ENCODE results near the gene SPTBN2.

SPTBN2 gene

GRCh38 chr11:66747480-66747879 lies 18.5 kb upstream of the SPTBN2 start:
- no peak for ATAC-seq
- TF ChIP-seq GLIS3 (CRISPR knock-in tag; IDR thresholded peaks at IDR 0.05) (no peak), CSRNP3 (CRISPR knock-in tag; IDR thresholded peaks at IDR 0.05) (no peak), PATZ1 (CRISPR knock-in tag; IDR thresholded peaks at IDR 0.05; ENCODE audit: borderline replicate concordance) (no peak), SNAI2 (CRISPR knock-in tag; IDR thresholded peaks at IDR 0.05) (no peak), BACH2 (CRISPR knock-in tag; IDR thresholded peaks at IDR 0.05; ENCODE audit: borderline replicate concordance) (no peak), RARB (CRISPR knock-in tag; IDR thresholded peaks at IDR 0.05) (no peak), ZNF8 (CRISPR knock-in tag; IDR thresholded peaks at IDR 0.05) (no peak)

- TF ChIP-seq ZFP3 (CRISPR knock-in tag; IDR thresholded peaks at IDR 0.05): no peak
- no peak for TF ChIP-seq GLIS3 (CRISPR knock-in tag; IDR thresholded peaks at IDR 0.05)
- no peak for TF ChIP-seq OSR1 (CRISPR knock-in tag; IDR thresholded peaks at IDR 0.05)
- TF ChIP-seq ISL1 (CRISPR knock-in tag; IDR thresholded peaks at IDR 0.05): no peak
- TF ChIP-seq ZNF8 (CRISPR knock-in tag; IDR thresholded peaks at IDR 0.05): no peak
- no peak for TF ChIP-seq PATZ1 (CRISPR knock-in tag; IDR thresholded peaks at IDR 0.05; ENCODE audit: borderline replicate concordance)
- TF ChIP-seq ZFP30 (CRISPR knock-in tag; IDR thresholded peaks at IDR 0.05): no peak
- no peak for TF ChIP-seq CSRNP3 (CRISPR knock-in tag; IDR thresholded peaks at IDR 0.05)
- no peak for TF ChIP-seq BACH2 (CRISPR knock-in tag; IDR thresholded peaks at IDR 0.05; ENCODE audit: borderline replicate concordance)
- TF ChIP-seq CREB5 (CRISPR knock-in tag; IDR thresholded peaks at IDR 0.05; ENCODE audit: low read depth): no peak
- no peak for TF ChIP-seq ZC3H10 (CRISPR knock-in tag; IDR thresholded peaks at IDR 0.05)
- no peak for TF ChIP-seq TSHZ2 (CRISPR knock-in tag; IDR thresholded peaks at IDR 0.05)
- TF ChIP-seq CSDC2 (CRISPR knock-in tag; IDR thresholded peaks at IDR 0.05): no peak
- ATAC-seq: peak; percentile 52
Observed at GRCh38 chr11:66745356-66746235, 16.6 kb upstream of the SPTBN2 start.
